Endometrium (tissue), 2 donors: ENCODE data around the gene EVL.

Experiments
- FAIRE-seq: peaks from 2 replicates; lab custom pipeline; 2012; peaks lifted over from hg19 to GRCh38; lab: Jason Lieb, UNC
- donor health status: control.
- donor health status: control.

Gene EVL

GRCh38 chr14:100111931-100112704, 46.9 kb downstream of the EVL start:
- FAIRE-seq, result no peak

GRCh38 chr14:100114109-100114765, 49.0 kb downstream of the EVL start:
- FAIRE-seq, result no peak

GRCh38 chr14:100115236-100115635, 50.0 kb downstream of the EVL start:
- FAIRE-seq, result no peak

- no peak for FAIRE-seq
These were observed 50.5 kb downstream of the EVL start for GRCh38 chr14:100115726-100116125.

- no peak for FAIRE-seq
These were observed 50.9 kb downstream of the EVL start for GRCh38 chr14:100116134-100116533.

GRCh38 chr14:100117026-100117425, 51.8 kb downstream of the EVL start:
- no peak for FAIRE-seq

- FAIRE-seq, result no peak
These were observed 52.6 kb downstream of the EVL start for GRCh38 chr14:100117633-100118395.

GRCh38 chr14:100118396-100119011, 53.3 kb downstream of the EVL start:
- FAIRE-seq, result no peak

- FAIRE-seq, result no peak
These were observed 54.0 kb downstream of the EVL start for GRCh38 chr14:100119251-100119650.

GRCh38 chr14:100120522-100121269, 55.5 kb downstream of the EVL start:
- FAIRE-seq, result no peak

- no peak for FAIRE-seq
These were observed 56.6 kb downstream of the EVL start for GRCh38 chr14:100121643-100122480.

GRCh38 chr14:100122481-100123223, 57.4 kb downstream of the EVL start:
- no peak for FAIRE-seq

GRCh38 chr14:100123618-100124017, 58.4 kb downstream of the EVL start:
- FAIRE-seq, result no peak

GRCh38 chr14:100124551-100125088, 59.4 kb downstream of the EVL start:
- FAIRE-seq, result no peak

GRCh38 chr14:100126401-100126800, 61.2 kb downstream of the EVL start:
- FAIRE-seq, result no peak

- no peak for FAIRE-seq
These were observed 62.7 kb downstream of the EVL start for GRCh38 chr14:100127853-100128455.

- FAIRE-seq, result no peak
These were observed 63.5 kb downstream of the EVL start for GRCh38 chr14:100128688-100129087.

GRCh38 chr14:100129161-100129589, 64.0 kb downstream of the EVL start:
- FAIRE-seq, result no peak

GRCh38 chr14:100130521-100130920, 65.3 kb downstream of the EVL start:
- FAIRE-seq, result no peak
